GM03348 (cell line): ENCODE measurements around the gene DUSP2.
A peak's percentile ranks its signal among the peaks of the same experiment; 100 is the strongest.

ENCODE experiments used
- DNase-seq: peaks from one replicate; pipeline ENCODE4 v3.0.0; 2012; ENCODE audit warnings: low spot score

Gene DUSP2

DNA sequence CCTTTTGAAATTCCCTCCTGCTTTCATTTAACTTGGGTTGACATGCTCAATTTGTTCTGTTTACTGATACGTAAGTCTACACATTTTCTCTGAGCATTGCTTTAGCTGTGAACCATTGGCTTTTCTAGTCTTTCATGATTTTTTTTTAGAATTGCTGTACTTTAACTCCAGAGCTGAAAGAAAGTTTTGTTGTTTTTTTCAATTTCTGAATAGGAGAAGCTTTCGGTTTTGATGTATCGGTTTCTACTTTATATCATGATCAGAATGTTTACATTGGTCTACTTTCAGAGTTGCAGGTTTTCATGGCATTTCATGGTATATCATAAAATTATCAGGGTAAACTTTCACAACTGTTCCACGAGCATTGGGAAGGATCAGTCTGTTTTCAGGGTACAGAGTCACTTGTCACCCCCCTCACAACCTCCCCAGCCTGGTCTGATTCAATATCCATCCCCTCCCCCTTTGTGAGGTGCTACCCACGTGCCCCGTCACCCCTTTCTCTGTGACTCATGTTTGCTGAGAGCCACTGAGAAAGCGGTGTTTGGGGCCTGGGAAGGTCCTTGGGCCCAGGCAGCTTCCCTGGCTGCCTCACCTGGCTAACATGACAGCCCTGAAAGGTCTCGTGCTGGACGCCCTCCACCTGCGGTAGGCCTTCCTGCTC lies 14.0 kb downstream of the DUSP2 start:
- DNase-seq, result no peak

DNA sequence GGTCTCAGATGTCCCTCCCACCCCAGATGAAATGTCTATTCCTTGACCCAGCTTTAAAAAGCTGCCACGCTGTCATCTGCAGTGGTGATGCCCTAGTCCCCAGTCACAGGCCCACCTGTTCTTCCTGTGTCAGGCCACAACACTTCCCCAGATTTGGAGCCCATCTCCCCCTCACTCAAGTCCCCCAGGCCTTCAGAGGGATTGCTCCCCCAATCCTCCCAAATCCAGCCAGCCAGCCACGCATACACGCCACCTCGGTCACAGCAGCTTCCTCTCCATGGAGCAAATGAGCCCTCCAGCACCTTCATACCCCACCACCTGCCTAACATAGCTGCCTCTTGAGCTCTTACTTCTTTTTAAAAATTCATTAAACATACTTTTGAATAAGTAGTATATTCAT lies 14.8 kb downstream of the DUSP2 start:
- DNase-seq, result no peak

DNA sequence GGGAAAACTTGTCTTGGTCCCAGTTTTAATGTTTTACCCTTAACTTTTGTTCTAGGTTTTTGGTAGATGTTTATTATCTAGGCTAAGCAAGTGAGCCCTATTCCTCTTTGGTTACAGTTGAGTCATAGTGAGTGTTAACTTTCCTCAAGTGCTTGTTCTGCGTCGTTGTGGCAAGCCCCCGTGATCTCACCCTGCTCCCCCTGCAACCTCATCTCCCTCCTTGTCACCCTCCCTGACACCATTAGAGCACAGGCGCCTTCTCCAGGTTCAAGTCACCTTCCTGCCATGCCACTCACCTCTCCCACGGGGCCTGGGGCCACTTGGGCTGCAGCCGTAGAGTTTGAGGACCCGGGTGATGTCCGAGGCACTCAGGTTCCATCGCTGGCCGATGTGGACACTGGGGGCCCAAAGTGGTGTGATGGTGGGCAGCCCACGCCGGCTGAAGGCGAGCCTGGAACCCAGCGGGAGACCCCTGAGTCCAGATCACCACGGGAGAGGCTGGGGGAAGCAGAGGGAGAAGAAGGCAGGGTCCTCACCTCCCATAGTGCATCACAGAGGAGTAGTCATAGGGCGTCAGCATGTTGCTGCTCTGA lies 15.6 kb downstream of the DUSP2 start:
- DNase-seq, result no peak

DNA sequence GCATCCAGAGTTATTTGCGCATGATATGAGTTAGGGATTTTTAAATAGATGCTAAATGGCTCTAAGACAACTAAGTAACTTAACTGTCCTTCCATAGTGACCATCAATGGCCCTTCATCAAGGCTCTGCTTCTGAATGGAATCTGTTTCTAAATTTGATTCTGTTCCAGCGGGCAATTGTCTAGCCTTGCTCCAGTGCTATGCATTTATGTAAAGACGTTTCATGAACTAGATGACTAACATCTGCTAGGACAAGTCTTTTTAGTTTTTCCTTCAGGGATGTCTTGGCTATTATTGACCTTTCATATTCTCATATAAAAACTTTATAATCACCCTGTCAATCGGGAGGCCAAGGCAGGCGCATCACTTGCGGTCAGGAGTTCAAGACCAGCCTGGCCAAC lies 16.8 kb downstream of the DUSP2 start:
- no peak for DNase-seq

DNA sequence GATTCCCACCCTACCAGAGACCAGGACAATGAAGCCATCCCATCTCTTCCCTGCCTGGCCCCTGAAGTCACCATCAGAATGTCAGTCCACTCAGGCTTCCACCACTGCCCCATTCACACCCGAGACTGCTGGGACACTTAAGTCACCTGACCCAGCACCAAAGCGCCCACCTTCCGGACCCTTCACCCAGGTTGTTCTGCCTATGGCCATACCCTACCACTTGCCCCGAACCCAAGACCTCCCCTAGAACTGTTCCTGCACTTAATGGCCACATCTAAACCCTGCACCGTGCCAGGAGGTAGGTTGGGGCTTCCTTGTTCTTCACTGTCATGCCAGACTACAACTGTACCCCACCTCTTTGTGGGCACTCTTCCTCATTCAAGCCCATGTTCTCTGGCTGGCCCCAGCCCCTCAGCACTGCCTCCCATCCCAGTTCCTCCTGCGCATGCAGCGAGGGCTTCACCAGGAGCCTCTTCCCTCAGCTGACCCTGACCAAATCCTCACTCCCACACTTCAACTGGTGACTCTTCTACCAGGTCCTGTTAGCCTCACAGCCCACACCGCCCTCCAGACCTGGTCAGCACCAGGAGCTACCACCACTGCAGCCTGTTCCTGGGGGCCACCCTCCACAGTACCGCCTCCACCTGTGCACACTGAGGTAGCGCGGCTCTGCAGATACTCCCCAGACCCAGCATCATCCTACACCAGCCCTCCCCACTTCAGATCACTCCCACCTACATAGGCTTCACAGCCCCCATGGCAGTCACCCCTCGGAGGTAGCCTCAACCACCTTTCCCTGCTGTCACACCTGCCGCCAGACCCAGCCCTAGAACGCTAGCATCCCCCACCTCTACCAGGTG lies 20.6 kb downstream of the DUSP2 start:
- DNase-seq, result no peak

DNA sequence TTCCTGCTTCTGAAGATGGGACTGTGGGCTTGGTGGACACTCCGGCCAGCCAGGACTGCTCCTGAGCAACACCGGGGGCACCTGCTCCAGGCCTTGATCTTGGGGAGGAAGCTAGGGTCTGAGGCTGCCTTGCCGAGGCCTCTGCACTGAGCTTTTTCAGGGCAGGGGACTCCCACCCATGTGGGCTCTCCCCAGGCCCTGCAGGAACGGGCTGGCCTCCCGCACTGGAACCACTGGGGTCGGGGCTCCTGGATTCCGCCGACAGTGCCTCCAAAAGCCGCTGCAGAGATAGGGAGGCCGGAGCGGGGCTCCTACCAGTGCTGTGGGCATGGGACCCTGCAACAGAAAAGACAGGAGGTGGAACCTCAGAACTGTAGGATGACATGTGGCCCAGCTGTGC lies 21.3 kb downstream of the DUSP2 start:
- no peak for DNase-seq

DNA sequence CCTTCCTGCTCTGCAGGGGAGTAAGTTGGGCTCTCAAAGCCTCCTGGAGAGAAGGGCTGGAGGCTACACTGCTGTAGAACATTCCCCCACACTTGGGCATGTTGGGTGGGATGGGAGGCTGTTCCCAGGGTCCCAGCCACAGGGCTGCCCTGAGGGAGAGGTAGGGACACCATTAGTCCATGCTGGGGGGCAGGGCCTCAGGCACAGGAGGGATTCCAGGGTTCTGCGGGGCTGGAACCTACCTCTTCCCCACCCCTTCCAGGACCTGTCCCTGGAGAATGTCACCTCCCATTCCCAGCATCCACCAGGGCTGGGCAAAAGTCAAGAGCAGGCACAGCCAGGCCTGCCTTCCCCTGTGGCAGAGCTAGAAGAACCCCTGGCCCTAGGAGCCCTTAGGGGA lies 21.9 kb downstream of the DUSP2 start:
- no peak for DNase-seq

DNA sequence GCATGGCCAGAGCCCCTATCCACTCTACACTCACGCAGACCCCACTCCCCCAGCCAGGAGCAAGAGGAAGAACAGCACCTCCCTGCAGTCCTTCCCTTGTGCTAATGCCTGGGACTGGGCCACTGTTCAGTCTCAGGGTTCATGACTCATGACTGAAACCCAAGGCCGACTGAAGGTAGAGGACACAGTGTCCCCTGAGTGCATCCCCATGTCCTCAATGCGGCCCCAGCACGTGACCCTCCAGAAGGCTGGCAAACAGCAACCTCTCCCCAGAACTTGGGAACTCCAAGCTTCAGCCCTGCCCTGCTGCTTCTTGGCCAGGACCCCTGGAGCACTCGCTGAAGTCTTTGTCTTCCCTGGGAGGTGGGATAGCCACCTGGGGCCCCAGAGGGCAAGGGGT lies 22.8 kb downstream of the DUSP2 start:
- DNase-seq, result no peak

DNA sequence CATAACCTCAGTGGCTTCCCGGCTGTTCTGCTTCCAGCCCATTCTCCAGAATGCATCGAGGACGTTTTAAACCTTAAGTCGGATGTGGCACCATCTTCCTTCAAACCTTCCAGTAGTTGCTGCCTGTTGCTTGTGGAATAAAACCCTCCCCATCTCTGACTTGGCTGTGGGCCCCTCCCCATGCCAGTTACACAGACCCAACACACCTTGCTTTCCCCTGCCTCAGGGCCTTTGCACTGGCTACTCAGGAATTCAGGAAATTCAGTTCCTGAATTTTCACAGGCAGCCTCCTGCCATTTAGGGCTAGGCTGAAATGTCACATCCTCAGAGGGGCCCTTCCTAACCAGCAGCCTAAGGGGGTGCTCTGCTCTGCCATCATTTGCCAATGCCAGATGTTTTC lies 23.8 kb downstream of the DUSP2 start:
- no peak for DNase-seq

DNA sequence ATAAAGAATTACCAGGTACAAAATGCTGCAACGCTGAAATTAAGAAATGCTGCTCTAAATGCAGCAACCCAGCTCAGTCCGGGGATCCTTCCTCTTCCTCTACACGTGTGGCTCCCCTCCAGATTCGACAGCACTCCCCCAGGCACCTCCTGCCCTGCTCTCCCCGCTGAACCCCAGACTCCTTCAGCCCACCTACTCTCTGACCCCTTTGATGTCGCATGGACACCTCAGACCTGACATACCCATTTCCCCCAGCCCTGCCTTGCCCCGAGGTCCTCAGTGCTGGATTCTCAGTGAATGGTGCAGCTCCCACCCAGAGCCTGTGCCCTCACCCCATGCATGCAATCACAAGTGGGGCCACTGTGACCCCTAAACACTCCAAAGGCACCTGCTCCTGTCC lies 24.2 kb downstream of the DUSP2 start:
- no peak for DNase-seq

DNA sequence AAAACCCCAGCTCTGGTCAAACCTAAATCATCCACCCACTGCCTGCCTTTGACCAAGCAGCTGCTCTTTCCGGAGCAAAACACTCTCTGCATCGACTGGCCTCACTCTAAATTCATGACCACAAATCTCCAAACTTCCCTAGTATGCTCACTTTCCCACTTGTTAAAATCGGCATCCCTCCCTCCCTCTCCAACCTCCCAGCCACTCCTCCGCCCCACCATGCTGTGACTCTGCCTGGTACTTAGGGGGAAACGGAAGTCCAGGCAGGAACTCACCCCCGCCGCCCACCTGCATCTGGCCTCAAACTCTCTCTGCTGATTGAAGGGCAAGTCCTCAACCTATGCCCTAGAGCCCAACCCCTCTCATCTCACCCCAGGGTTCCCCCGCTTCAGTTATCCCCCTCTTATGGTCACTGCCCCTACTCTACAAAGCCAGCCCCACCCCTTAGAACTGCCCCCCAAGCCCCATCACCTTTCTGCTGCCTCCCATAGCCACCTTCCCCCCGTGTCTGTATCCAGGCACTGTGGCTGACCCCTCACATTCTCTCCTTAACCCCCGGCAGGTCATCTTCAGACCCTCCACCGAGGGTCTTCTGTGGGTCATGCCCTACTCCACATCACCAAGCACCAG lies 25.0 kb downstream of the DUSP2 start:
- no peak for DNase-seq

DNA sequence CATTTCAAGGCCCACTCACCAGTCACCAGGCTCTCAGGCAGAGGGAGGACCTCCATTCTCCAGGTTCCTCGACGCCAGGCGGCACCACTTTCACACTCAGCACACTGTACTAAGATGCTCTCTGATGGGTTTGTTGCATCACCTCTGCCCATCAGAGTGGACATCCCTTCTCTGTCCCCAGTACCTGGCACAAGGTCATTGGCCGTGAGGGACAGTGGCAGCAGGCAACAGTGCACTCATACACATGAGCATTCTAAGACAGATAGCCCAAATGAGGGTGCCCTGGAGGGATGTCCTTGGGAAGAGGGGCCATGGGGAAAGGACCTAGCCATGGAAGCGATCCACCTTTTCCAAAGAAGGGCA lies 25.9 kb downstream of the DUSP2 start:
- no peak for DNase-seq

DNA sequence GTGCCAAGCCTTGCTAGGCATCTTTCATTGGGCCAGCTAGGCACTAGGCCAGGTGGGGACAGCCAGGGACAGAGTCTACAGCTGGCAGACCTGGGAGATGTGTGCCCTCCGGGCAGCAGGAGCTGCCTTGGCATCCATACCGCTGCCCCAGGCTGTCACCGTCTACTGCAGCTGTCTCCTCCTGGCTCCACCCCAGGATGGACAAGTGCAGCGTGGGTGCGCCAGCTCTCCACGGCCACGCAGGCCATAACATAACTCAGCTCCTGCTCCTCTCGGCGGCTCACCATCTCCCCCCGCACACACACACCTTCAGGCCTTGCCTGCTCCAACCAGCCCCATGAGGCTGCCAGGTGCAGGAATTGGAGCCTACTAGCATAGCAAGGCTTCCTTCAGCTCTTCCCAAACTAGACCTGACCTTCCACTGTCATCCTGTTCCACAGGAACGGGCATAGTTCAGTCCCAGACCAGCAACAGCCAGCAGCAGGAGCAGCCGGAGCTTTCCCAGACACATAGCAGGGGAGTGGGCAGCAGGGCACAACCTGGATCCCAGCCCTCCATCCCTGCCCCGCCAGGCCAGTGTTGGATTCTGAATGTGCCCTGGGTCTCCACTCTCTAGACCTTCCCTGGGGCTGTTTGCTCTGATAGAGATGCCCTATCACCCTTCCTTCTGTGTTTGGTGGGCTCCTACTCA lies 26.4 kb downstream of the DUSP2 start:
- no peak for DNase-seq

DNA sequence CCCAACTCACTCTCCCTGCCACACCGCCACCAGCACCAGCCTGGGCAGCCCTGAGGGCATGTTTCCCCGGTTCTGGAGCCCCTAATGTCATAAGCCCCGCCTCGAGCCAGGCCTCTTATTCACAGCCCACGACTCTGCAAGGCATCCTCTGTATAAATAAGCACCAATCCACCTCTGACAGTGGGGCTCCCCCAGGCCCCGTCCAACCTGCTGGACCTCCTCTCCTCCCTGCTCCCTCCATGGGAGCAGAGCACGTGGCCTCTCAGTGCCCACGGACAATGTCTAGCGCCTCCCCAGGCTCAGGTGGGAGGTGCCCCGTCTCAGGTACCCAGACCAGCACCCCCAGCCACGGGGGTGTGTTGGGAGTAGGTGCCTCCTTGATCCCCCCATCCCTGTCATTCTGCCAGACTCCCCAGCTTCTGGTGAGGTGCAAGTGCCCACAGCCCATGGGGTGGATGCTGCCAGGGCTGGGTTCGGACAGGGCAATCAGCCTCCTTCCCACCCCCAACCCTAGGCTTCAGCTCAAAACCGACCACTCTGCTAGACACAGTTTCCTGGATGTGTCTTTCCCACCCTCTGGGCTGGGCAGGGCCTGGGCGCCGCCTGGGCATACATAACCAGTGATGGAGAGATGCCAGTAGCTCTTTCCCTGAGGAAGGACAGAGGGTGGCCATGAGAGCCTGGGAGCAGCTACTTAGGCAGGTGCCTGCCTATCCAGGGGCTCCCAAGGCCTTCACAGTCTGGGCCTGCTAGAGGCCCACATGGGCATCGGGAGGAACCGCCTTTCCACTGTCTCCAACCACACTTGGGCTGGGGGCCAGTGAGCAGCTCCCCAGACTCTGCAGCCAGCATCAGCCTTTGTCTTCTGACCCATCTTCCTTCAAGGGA lies 27.3 kb downstream of the DUSP2 start:
- no peak for DNase-seq

DNA sequence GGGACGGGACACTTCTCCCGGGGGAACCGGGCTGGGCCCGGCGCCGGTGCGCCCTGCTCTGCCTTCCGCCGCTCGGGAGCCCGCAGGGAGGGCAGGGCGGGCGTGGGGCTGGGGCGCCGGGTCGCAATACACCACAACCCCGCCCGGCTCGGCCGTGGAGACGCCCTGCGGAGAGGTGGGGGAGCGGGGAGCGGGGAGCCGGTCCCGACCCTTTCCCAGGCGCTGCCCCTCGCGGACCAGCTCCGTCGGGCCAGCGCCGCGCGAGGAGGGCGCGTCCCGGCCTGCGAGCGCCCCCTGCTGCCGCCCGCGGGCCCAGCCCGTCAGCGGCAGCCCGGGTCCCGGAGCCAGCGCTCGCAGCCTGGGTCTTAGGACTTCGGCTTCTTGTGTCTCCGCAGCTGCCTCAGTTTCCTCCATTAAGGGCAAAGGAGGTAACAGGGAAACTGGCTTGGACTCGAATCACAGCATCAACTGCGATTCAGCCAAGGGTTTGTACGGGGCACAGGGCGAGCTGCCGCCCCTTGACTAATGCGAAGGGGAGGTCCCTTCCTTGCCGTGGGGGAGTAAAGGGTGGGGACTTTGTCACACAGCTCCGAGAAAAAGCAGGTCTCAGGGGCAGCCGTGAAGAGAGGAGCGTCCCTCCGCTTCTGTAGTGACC lies 28.2 kb downstream of the DUSP2 start:
- peak; percentile 95 for DNase-seq

DNA sequence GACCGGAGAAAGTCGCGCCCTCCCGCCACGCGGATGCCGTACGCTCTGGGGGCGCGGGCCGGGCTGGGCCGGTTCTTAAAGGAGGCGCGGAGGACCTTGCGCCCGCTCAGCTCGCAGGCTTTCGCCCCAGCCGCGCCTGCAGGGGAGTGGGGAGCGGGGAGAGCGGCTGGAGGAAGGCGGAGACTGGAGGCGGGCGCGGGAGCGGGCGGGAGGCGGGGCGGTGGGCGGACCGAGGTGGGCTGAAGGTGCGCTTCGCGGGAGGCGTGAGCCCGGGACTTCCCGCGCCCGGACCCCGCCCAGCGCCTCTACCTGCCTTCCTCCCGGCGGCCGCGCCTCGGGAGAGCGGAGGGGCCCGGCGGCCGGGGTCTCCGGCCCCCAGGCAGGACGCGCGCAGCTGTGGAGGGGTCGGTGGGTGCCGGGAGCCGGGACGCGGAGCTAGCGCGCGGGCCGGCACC lies 28.8 kb downstream of the DUSP2 start, which contains the start of gene ADRA2B:
Gene ADRA2B, minus strand, starts transcription at position 148 of the 455 bp plus-strand sequence. CDS start 422 bp downstream, outside the sequence.
- peak; percentile 46 for DNase-seq

DNA sequence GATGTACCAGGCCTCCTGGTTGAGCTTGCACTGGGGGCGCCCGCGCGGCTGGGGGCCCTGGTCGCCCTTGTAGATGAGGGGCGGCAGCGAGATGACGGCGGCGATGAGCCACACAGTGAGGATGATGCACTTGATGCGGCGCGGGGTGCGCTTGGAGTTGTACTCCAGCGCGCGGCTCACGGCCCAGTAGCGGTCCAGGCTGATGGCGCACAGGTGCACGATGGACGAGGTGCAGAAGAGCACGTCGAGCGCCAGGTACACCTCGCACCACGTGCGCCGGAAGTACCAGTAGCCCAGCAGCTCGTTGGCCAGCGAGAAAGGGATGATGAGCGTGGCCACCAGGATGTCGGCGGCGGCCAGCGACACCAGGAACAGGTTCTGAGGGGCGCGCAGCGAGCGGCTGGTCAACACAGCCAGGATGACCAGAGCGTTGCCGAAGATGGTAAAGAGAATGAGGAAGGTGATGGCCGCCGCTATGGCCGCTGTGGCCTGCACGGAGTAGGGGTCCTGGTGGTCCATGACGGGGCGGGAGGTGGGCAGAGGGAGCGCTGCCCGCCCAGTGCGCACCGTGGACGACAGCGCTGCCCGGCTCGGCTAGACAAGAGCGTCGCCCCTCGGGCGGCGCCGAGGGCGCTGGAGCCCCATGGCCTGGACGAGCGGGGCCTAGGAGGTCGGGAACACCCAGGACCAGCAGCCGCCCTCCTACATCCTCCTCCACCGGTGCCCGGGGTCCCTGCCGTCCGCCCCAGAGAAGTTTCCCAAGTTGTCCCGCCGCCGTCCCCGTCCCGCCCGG lies 29.4 kb downstream of the DUSP2 start:
- DNase-seq, result no peak

DNA sequence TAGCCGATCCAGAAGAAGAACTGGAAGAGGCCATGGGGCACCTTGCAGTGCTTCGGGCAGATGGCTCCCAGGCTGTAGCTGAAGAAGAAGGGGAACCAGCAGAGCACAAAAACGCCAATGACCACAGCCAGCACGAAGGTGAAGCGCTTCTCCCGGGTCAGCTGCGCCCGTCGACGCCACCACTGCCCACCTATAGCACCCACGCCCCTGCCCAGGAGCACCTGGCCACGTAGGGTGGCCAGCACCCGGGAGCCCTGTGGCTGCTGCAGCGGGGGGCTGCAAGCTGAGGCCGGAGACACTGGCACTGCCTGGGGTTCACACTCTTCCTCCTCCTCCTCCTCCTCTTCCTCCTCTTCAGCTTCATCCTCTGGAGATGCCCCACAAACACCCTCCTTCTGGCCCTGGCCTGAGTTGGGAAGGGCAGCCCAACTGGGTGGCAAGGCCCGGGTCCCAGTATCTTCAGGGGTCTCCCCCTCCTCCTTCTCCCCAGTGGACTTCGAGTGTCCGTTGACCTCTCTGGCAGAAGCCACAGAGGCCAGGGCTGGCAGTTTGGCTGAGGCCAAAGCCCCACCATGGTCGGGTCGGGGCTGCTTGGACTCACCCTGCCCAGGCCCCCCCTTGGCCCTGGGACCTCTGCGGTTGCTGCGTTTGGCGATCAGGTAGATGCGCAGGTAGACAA lies 30.2 kb downstream of the DUSP2 start:
- no peak for DNase-seq

DNA sequence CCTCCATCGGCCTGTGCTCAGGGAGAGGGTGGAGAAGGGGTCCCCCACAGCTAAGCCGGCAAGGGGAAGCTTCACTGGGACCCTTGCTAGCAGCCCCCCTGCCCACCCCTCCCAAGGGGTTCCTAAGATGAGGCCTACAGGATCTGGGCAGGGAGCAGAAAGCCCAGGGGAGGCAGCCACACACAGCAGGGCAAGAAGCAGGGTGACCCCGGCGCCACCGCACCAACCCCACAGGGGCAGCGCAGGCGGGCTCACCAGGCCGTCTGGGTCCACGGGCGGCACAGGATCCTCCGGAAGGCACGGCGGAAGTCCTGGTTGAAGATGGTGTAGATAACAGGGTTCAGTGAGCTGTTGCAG lies 30.7 kb downstream of the DUSP2 start:
- DNase-seq, result no peak
